Heart left ventricle (tissue), 13 donors: ENCODE results near the gene LIG3.

Experiments used
- POLR2A ChIP-seq, 2 donors: fragments of 450-650 bp; IDR thresholded peaks; one replicate each; pipeline ENCODE4 v1.6.1; 2017; ENCODE audit warnings: antibody characterized with exemption in 2 of 2, mild to moderate bottlenecking in 2 of 2, moderate library complexity in 2 of 2
- TF ChIP-seq, protein P1 (sequence below), 12 donors: fragments of 200-600 bp; sonication (generic) in 4 of 12; IDR thresholded peaks; one replicate each; pipeline versions ENCODE4 v1.5.0 to v1.8.0; 2018 to 2022; ENCODE audit warnings: antibody characterized with exemption in 12 of 12, mild to moderate bottlenecking in 5 of 12
- donor health status: ischemic (EF 13 %, LVEDD 7.1; RV severe dilation, severe dysfunction).
- donor health status: DM: no; HTN: yes; CAD: no.
- donor health status: DM: no; HTN: no; CAD: no.
- donor health status: ischemic (EF 25% LVEDD 6.9; RV normal size, moderate dysfunction).
- donor health status: ischemic (EF 25% LVEDD 5.7; RV mildly dilated, moderate dysfunction).
- donor health status: ischemic (EF 35%, LVEDD 5.7; RV mildly dilated, moderate dysfunction).
- donor health status: nonischemic (EF 11% LVEDD 7.7; RV severe dilation, severe dysfunction).
- donor health status: DM: yes; HTN: yes; CAD: no.
- donor health status: PGD.
- donor health status: ischemic (EF 29% LVEDD 5.4; RV normal size, mild dysfunction).
- donor health status: nonischemic (EF 23%, LVEDD 6.1; RV moderate dilation, normal function).

DNA sequence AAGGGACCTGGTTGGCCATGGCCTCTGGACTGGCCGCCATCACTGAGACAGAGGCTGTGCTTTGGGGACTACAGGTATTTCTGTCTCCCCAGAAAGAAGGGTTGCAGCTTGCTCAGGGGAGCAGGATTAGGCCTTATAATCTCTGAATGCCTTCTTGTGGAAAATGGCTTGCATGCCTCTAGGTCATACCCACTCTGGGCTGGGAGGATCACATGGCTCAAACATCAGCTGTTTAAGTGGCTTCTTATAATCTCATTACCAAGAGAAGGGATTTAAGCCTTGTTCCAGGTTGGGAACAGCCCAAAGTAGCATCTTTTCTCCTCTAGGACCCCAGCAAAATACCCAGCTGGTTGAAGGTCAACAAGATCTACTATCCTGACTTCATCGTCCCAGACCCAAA is 19.1 kb downstream of the LIG3 start:
- TF ChIP-seq, protein P1, sequence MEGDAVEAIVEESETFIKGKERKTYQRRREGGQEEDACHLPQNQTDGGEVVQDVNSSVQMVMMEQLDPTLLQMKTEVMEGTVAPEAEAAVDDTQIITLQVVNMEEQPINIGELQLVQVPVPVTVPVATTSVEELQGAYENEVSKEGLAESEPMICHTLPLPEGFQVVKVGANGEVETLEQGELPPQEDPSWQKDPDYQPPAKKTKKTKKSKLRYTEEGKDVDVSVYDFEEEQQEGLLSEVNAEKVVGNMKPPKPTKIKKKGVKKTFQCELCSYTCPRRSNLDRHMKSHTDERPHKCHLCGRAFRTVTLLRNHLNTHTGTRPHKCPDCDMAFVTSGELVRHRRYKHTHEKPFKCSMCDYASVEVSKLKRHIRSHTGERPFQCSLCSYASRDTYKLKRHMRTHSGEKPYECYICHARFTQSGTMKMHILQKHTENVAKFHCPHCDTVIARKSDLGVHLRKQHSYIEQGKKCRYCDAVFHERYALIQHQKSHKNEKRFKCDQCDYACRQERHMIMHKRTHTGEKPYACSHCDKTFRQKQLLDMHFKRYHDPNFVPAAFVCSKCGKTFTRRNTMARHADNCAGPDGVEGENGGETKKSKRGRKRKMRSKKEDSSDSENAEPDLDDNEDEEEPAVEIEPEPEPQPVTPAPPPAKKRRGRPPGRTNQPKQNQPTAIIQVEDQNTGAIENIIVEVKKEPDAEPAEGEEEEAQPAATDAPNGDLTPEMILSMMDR (IDR thresholded peaks at IDR 0.05), result no peak
- no peak for TF ChIP-seq POLR2A (IDR thresholded peaks at IDR 0.05)
